BLaER1 (cell line): ENCODE measurements around the gene ARHGAP4.

Experiments used
- H3K27ac ChIP-seq: shearing (Covaris generic); formaldehyde crosslinking; 2 replicates; pipeline ENCODE4 v1.8.1; 2022
- H3K27me3 ChIP-seq: shearing (Covaris generic); formaldehyde crosslinking; 2 replicates; pipeline ENCODE4 v1.8.1; 2022
- H3K36me3 ChIP-seq: shearing (Covaris generic); formaldehyde crosslinking; 2 replicates; pipeline ENCODE4 v1.8.1; 2022
- H3K4me1 ChIP-seq: shearing (Covaris generic); formaldehyde crosslinking; 2 replicates; pipeline ENCODE4 v1.8.1; 2022
- H3K4me2 ChIP-seq: shearing (Covaris generic); formaldehyde crosslinking; 2 replicates; pipeline ENCODE4 v1.8.1; 2022
- H3K4me3 ChIP-seq: shearing (Covaris generic); formaldehyde crosslinking; 2 replicates; pipeline ENCODE4 v1.8.1; 2022
- H3K9ac ChIP-seq: shearing (Covaris generic); formaldehyde crosslinking; 2 replicates; pipeline ENCODE4 v1.8.1; 2022
- H3K9me3 ChIP-seq: shearing (Covaris generic); formaldehyde crosslinking; 2 replicates; pipeline ENCODE4 v1.8.1; 2022
- H4K20me1 ChIP-seq: shearing (Covaris generic); formaldehyde crosslinking; 2 replicates; pipeline ENCODE4 v1.8.1; 2022
- Cebpa-rat ChIP-seq: shearing (Covaris generic); IDR thresholded peaks from 2 replicates; pipeline ENCODE4 v1.8.1; 2022

Gene ARHGAP4

GRCh38 chrX:153964105-153964504 is 38.0 kb upstream of the ARHGAP4 start:
- Histone ChIP-seq H3K27ac (no peak overlapping the region), H3K36me3 (peaks cover 60% of the 10 kb centered on the region), H3K9me3 (no peaks in the 10 kb centered on the region), H3K4me3 (no peak overlapping the region), H3K9ac (no peak overlapping the region), H3K4me1 (peaks cover 49% of the 10 kb centered on the region), H3K27me3 (peaks cover 70% of the 10 kb centered on the region), H4K20me1 (peaks cover 100% of the 10 kb centered on the region), H3K4me2 (no peak overlapping the region)
- TF ChIP-seq Cebpa-rat = no peak

GRCh38 chrX:153963546-153963945 is 37.5 kb upstream of the ARHGAP4 start:
- Histone ChIP-seq H3K4me2 (no peak overlapping the region), H3K9ac (no peak overlapping the region), H3K4me3 (no peak overlapping the region), H3K9me3 (no peaks in the 10 kb centered on the region), H3K27ac (no peak overlapping the region), H3K36me3 (peaks cover 66% of the 10 kb centered on the region), H3K27me3 (peaks cover 64% of the 10 kb centered on the region), H4K20me1 (peaks cover 100% of the 10 kb centered on the region), H3K4me1 (peaks cover 44% of the 10 kb centered on the region)
- TF ChIP-seq Cebpa-rat = no peak

- Histone ChIP-seq H3K36me3 (peaks cover 88% of the 10 kb centered on the region), H3K4me2 (no peak overlapping the region)
These were observed 35.2 kb upstream of the ARHGAP4 start for GRCh38 chrX:153961292-153961691.

GRCh38 chrX:153960786-153961185 is 34.7 kb upstream of the ARHGAP4 start:
- Histone ChIP-seq H4K20me1 (peaks cover 100% of the 10 kb centered on the region), H3K4me1 (peaks cover 16% of the 10 kb centered on the region), H3K36me3 (peaks cover 94% of the 10 kb centered on the region)

More at GRCh38 chrX:153961292-153961691, 35.2 kb upstream of the ARHGAP4 start:
- TF ChIP-seq Cebpa-rat = no peak
- Histone ChIP-seq H4K20me1 (peaks cover 100% of the 10 kb centered on the region), H3K9me3 (no peaks in the 10 kb centered on the region), H3K4me1 (peaks cover 21% of the 10 kb centered on the region), H3K27me3 (peaks cover 42% of the 10 kb centered on the region), H3K27ac (no peak overlapping the region), H3K9ac (no peak overlapping the region), H3K4me3 (no peak overlapping the region)

GRCh38 chrX:153960077-153960476 is 34.0 kb upstream of the ARHGAP4 start:
- H3K4me1 ChIP-seq = peaks cover 9% of the 10 kb centered on the region
- peaks cover 100% of the 10 kb centered on the region for H4K20me1 ChIP-seq
- peaks cover 100% of the 10 kb centered on the region for H3K36me3 ChIP-seq
- H3K27ac ChIP-seq = no peak overlapping the region
- peaks cover 30% of the 10 kb centered on the region for H3K27me3 ChIP-seq
- H3K4me2 ChIP-seq = no peak overlapping the region
- H3K9ac ChIP-seq = no peak overlapping the region
- TF ChIP-seq Cebpa-rat = no peak
- H3K4me3 ChIP-seq = no peak overlapping the region
- H3K9me3 ChIP-seq = no peaks in the 10 kb centered on the region

More at GRCh38 chrX:153960786-153961185, 34.7 kb upstream of the ARHGAP4 start:
- Histone ChIP-seq H3K4me2 (no peak overlapping the region), H3K9me3 (no peaks in the 10 kb centered on the region), H3K9ac (no peak overlapping the region), H3K27me3 (peaks cover 37% of the 10 kb centered on the region), H3K27ac (no peak overlapping the region), H3K4me3 (no peak overlapping the region)
- TF ChIP-seq Cebpa-rat = no peak

GRCh38 chrX:153959649-153960048 is 33.6 kb upstream of the ARHGAP4 start:
- Histone ChIP-seq H3K9ac (no peak overlapping the region), H3K4me1 (peaks cover 5% of the 10 kb centered on the region), H3K9me3 (no peaks in the 10 kb centered on the region), H3K4me3 (no peak overlapping the region), H4K20me1 (peaks cover 100% of the 10 kb centered on the region), H3K36me3 (peaks cover 100% of the 10 kb centered on the region), H3K27me3 (peaks cover 25% of the 10 kb centered on the region), H3K4me2 (no peak overlapping the region), H3K27ac (no peak overlapping the region)
- TF ChIP-seq Cebpa-rat = no peak

GRCh38 chrX:153958605-153959004 is 32.5 kb upstream of the ARHGAP4 start:
- H3K9ac ChIP-seq = no peak overlapping the region
- no peak overlapping the region for H3K4me3 ChIP-seq
- H3K36me3 ChIP-seq = peaks cover 100% of the 10 kb centered on the region
- no peaks in the 10 kb centered on the region for H3K9me3 ChIP-seq
- TF ChIP-seq Cebpa-rat = no peak
- no peak overlapping the region for H3K27ac ChIP-seq
- peaks cover 15% of the 10 kb centered on the region for H3K27me3 ChIP-seq
- H3K4me2 ChIP-seq = no peak overlapping the region
- peaks cover 6% of the 10 kb centered on the region for H3K4me1 ChIP-seq
- H4K20me1 ChIP-seq = peaks cover 100% of the 10 kb centered on the region

- no peak for TF ChIP-seq Cebpa-rat
- Histone ChIP-seq H3K27me3 (0 out of 2 replicates have a peak, but pooled peaks cover 1% of the 10 kb centered on the region), H3K4me3 (no peak overlapping the region), H3K4me1 (peaks cover 19% of the 10 kb centered on the region), H3K36me3 (peaks cover 99% of the 10 kb centered on the region), H3K27ac (no peak overlapping the region), H3K4me2 (no peak overlapping the region), H4K20me1 (peaks cover 100% of the 10 kb centered on the region), H3K9me3 (no peaks in the 10 kb centered on the region), H3K9ac (no peak overlapping the region)
These were observed 31.2 kb upstream of the ARHGAP4 start for GRCh38 chrX:153957224-153957623.

- no peaks in the 10 kb centered on the region for H3K9me3 ChIP-seq
- peaks cover 99% of the 10 kb centered on the region for H3K36me3 ChIP-seq
- peaks cover 100% of the 10 kb centered on the region for H4K20me1 ChIP-seq
- H3K4me2 ChIP-seq = no peak overlapping the region
- no peak overlapping the region for H3K4me3 ChIP-seq
- H3K27ac ChIP-seq = no peak overlapping the region
- no peaks in the 10 kb centered on the region for H3K27me3 ChIP-seq
- TF ChIP-seq Cebpa-rat = no peak
- H3K4me1 ChIP-seq = peaks cover 29% of the 10 kb centered on the region
- H3K9ac ChIP-seq = no peak overlapping the region
These were observed 30.2 kb upstream of the ARHGAP4 start for GRCh38 chrX:153956044-153956907.

- Histone ChIP-seq H3K27ac (no peak overlapping the region), H3K4me3 (no peak overlapping the region), H4K20me1 (peaks cover 100% of the 10 kb centered on the region), H3K36me3 (peaks cover 99% of the 10 kb centered on the region), H3K27me3 (no peaks in the 10 kb centered on the region), H3K4me2 (no peak overlapping the region), H3K4me1 (peaks cover 39% of the 10 kb centered on the region), H3K9ac (no peak overlapping the region), H3K9me3 (no peaks in the 10 kb centered on the region)
- no peak for TF ChIP-seq Cebpa-rat
These were observed 29.2 kb upstream of the ARHGAP4 start for GRCh38 chrX:153955228-153955732.
